Naive thymus-derived CD8-positive, alpha-beta T cell (primary cell): ENCODE data around the gene RABGAP1. TPM values are rescaled to one million over a fixed set of nuclear protein-coding genes. Genes with fewer than 3 reads are reported as not detected.

Experiments
- ATAC-seq, 2 donors: fragments of 150-1000 bp; cut with Tn5 transposase in 1 of 2; sonication (Bioruptor Pico), chemical (Tn5 transposase) in 1 of 2; 1 replicate in 1 of 2; 2 replicates in 1 of 2; pipeline ENCODE4 v1.10.0; 2021; ENCODE audit warnings: mild to moderate bottlenecking in 2 of 2, moderate library complexity in 2 of 2
- POLR2A ChIA-PET: fragments of 350-600 bp; sonication (Branson Sonifier 250); formaldehyde crosslinking; loops from one replicate; lab custom pipeline; 2021; ENCODE audit warnings: antibody characterized with exemption; lab: Charles Lee
- DNase-seq, 10 donors: peaks; one replicate each; pipeline versions ENCODE4 v3.0.0 to v3.0.0-alpha.2; 2020 to 2022
- H3K27ac Mint-ChIP-seq, 10 donors: one replicate each; pipeline ENCODE4 v1.8.0; 2020 to 2022; ENCODE audit warnings: mild to moderate bottlenecking in 10 of 10, mixed read lengths in 10 of 10, moderate library complexity in 4 of 10, inconsistent platforms in 1 of 10
- H3K27me3 Mint-ChIP-seq, 5 donors: one replicate each; pipeline ENCODE4 v1.8.0; 2021 to 2022; ENCODE audit warnings: mixed read lengths in 5 of 5
- H3K36me3 Mint-ChIP-seq, 3 donors: one replicate each; pipeline ENCODE4 v1.8.0; 2020 to 2022; ENCODE audit warnings: mixed read lengths in 3 of 3, mild to moderate bottlenecking in 2 of 3, inconsistent platforms in 1 of 3
- H3K4me1 Mint-ChIP-seq, 4 donors: one replicate each; pipeline ENCODE4 v1.8.0; 2021 to 2022; ENCODE audit warnings: mixed read lengths in 4 of 4
- H3K4me3 Mint-ChIP-seq, 10 donors: one replicate each; pipeline ENCODE4 v1.8.0; 2020 to 2022; ENCODE audit warnings: mild to moderate bottlenecking in 10 of 10, mixed read lengths in 10 of 10, moderate library complexity in 6 of 10, inconsistent platforms in 1 of 10
- H3K9me3 Mint-ChIP-seq, 9 donors: one replicate each; pipeline ENCODE4 v1.8.0; 2020 to 2022; ENCODE audit warnings: mixed read lengths in 9 of 9, mild to moderate bottlenecking in 3 of 9, inconsistent platforms in 1 of 9, moderate library complexity in 1 of 9
- polyA plus RNA-seq, 3 donors: library from polyadenylated mRNA; unstranded; fragments of 300-500 nt; fragmentation: Illumina TruSeq; gene quantifications; one replicate each; pipeline ENCODE4 v1.2.3, GENCODE V29; 2021
- total RNA-seq, 8 experiments: library from RNA in 2 of 8; stranded (reverse) in 2 of 8; gene quantifications; one replicate each; pipeline ENCODE4 v1.2.3 and lab custom pipeline; 2021 to 2026

RABGAP1 gene
- total and polyA plus RNA-seq, 5 experiments from 2014 or later: 21.9 to 43.5 (median 26.6) TPM

GRCh38 chr9:122946461-122947005, 5.7 kb downstream of the RABGAP1 start:
- POLR2A ChIA-PET: no interaction called here
- DNase-seq: no peak
- H3K27ac Mint-ChIP-seq: no peak overlapping the region
- H3K4me1 Mint-ChIP-seq: peaks cover 28 to 71% (median 59%) of the 10 kb centered on the region in 4 donors
- no peaks in the 10 kb centered on the region for H3K27me3 Mint-ChIP-seq
- no peak overlapping the region for H3K4me3 Mint-ChIP-seq
- no peak for ATAC-seq
- H3K36me3 Mint-ChIP-seq: peaks cover 0 to 20% (median 1%) of the 10 kb centered on the region in 3 donors
- H3K9me3 Mint-ChIP-seq: no peaks in the 10 kb centered on the region

- Mint-ChIP-seq H3K4me3 (no peak overlapping the region), H3K36me3 (peaks cover 0 to 20% (median 1%) of the 10 kb centered on the region in 3 donors), H3K4me1 (peaks cover 20 to 61% (median 48%) of the 10 kb centered on the region in 4 donors), H3K27me3 (no peaks in the 10 kb centered on the region), H3K9me3 (no peaks in the 10 kb centered on the region), H3K27ac (peak overlapping the region in 1 of 10 donors; percentile 15)
- DNase-seq (no peak), ATAC-seq (no peak)
- POLR2A ChIA-PET: interaction anchor here (0.6 kb wide), 1 partner anchor 101 kb away, joined by 4 read pairs; no protein-coding TSS in a partner anchor
Measured at GRCh38 chr9:122948313-122948712, 7.5 kb downstream of the RABGAP1 start.

GRCh38 chr9:122949696-122950095, 8.9 kb downstream of the RABGAP1 start:
- peaks cover 0 to 20% (median 1%) of the 10 kb centered on the region in 3 donors for H3K36me3 Mint-ChIP-seq
- no peak overlapping the region for H3K27ac Mint-ChIP-seq
- POLR2A ChIA-PET: no interaction called here
- ATAC-seq: no peak
- no peak for DNase-seq
- H3K9me3 Mint-ChIP-seq: no peaks in the 10 kb centered on the region
- H3K4me3 Mint-ChIP-seq: no peak overlapping the region
- no peaks in the 10 kb centered on the region for H3K27me3 Mint-ChIP-seq
- H3K4me1 Mint-ChIP-seq: peaks cover 23 to 58% (median 53%) of the 10 kb centered on the region in 4 donors

- peaks cover 27 to 61% (median 54%) of the 10 kb centered on the region in 4 donors for H3K4me1 Mint-ChIP-seq
- POLR2A ChIA-PET: no interaction called here
- peaks cover 0 to 15% (median 1%) of the 10 kb centered on the region in 3 donors for H3K36me3 Mint-ChIP-seq
- no peak for ATAC-seq
- no peak overlapping the region for H3K4me3 Mint-ChIP-seq
- H3K9me3 Mint-ChIP-seq: no peaks in the 10 kb centered on the region
- no peak for DNase-seq
- peak overlapping the region in 1 of 10 donors; percentile 48 for H3K27ac Mint-ChIP-seq
- no peaks in the 10 kb centered on the region for H3K27me3 Mint-ChIP-seq
Measured at GRCh38 chr9:122950263-122950662, 9.4 kb downstream of the RABGAP1 start.

- Mint-ChIP-seq H3K27me3 (no peaks in the 10 kb centered on the region), H3K4me3 (no peak overlapping the region), H3K27ac (peak overlapping the region in 1 of 10 donors; percentile 2), H3K4me1 (peaks cover 27 to 62% (median 50%) of the 10 kb centered on the region in 4 donors), H3K9me3 (no peaks in the 10 kb centered on the region), H3K36me3 (peaks cover 0 to 9% (median 1%) of the 10 kb centered on the region in 3 donors)
- no peak for ATAC-seq
- POLR2A ChIA-PET: interaction anchor here (0.6 to 1.2 kb wide), 2 partner anchors 11 to 26 kb away, joined by 3 read pairs; no protein-coding TSS in a partner anchor
- DNase-seq: no peak
Measured at GRCh38 chr9:122951056-122951455, 10.2 kb downstream of the RABGAP1 start.

- peaks cover 17 to 43% (median 27%) of the 10 kb centered on the region in 4 donors for H3K4me1 Mint-ChIP-seq
- no peak overlapping the region for H3K27ac Mint-ChIP-seq
- H3K36me3 Mint-ChIP-seq: peaks cover 3 to 22% (median 4%) of the 10 kb centered on the region in 3 donors
- H3K9me3 Mint-ChIP-seq: no peaks in the 10 kb centered on the region
- ATAC-seq (no peak), DNase-seq (no peak)
- no peak overlapping the region for H3K4me3 Mint-ChIP-seq
- no peaks in the 10 kb centered on the region for H3K27me3 Mint-ChIP-seq
- POLR2A ChIA-PET: no interaction called here
Measured at GRCh38 chr9:122954253-122954691, 13.5 kb downstream of the RABGAP1 start.

GRCh38 chr9:122955961-122956360, 15.1 kb downstream of the RABGAP1 start:
- peaks cover 10 to 35% (median 17%) of the 10 kb centered on the region in 3 donors for H3K36me3 Mint-ChIP-seq
- DNase-seq: no peak
- peaks cover 0 to 4% (median 0%) of the 10 kb centered on the region in 9 donors for H3K9me3 Mint-ChIP-seq
- H3K27me3 Mint-ChIP-seq: no peaks in the 10 kb centered on the region
- H3K27ac Mint-ChIP-seq: no peak overlapping the region
- no peak for ATAC-seq
- no peak overlapping the region for H3K4me3 Mint-ChIP-seq
- peaks cover 9 to 27% (median 16%) of the 10 kb centered on the region in 4 donors for H3K4me1 Mint-ChIP-seq
- POLR2A ChIA-PET: no interaction called here

GRCh38 chr9:122961139-122961538, 20.3 kb downstream of the RABGAP1 start:
- Mint-ChIP-seq H3K27ac (no peak overlapping the region), H3K36me3 (peaks cover 10 to 67% (median 40%) of the 10 kb centered on the region in 3 donors), H3K4me3 (no peak overlapping the region), H3K4me1 (peaks cover 0 to 6% (median 0%) of the 10 kb centered on the region in 4 donors), H3K9me3 (peaks cover 0 to 5% (median 0%) of the 10 kb centered on the region in 9 donors), H3K27me3 (no peaks in the 10 kb centered on the region)
- no peak for ATAC-seq
- DNase-seq: no peak
- POLR2A ChIA-PET: no interaction called here

GRCh38 chr9:122975196-122975595, 34.4 kb downstream of the RABGAP1 start:
- no peak for ATAC-seq
- POLR2A ChIA-PET: no interaction called here
- peaks cover 4 to 39% (median 10%) of the 10 kb centered on the region in 3 donors for H3K36me3 Mint-ChIP-seq
- H3K4me1 Mint-ChIP-seq: peaks cover 0 to 11% (median 3%) of the 10 kb centered on the region in 4 donors
- no peak for DNase-seq
- no peaks in the 10 kb centered on the region for H3K9me3 Mint-ChIP-seq
- H3K27me3 Mint-ChIP-seq: no peaks in the 10 kb centered on the region
- H3K4me3 Mint-ChIP-seq: no peak overlapping the region
- no peak overlapping the region for H3K27ac Mint-ChIP-seq

- Mint-ChIP-seq H3K4me1 (peaks cover 0 to 9% (median 4%) of the 10 kb centered on the region in 4 donors), H3K27ac (no peak overlapping the region), H3K9me3 (no peaks in the 10 kb centered on the region), H3K36me3 (peaks cover 0 to 17% (median 3%) of the 10 kb centered on the region in 3 donors), H3K4me3 (no peak overlapping the region), H3K27me3 (no peaks in the 10 kb centered on the region)
- DNase-seq: no peak
- no peak for ATAC-seq
- POLR2A ChIA-PET: no interaction called here
Measured at GRCh38 chr9:122978601-122979000, 37.8 kb downstream of the RABGAP1 start.

- no peaks in the 10 kb centered on the region for H3K9me3 Mint-ChIP-seq
- POLR2A ChIA-PET: no interaction called here
- peaks cover 0 to 3% (median 0%) of the 10 kb centered on the region in 4 donors for H3K4me1 Mint-ChIP-seq
- no peak overlapping the region for H3K4me3 Mint-ChIP-seq
- H3K27ac Mint-ChIP-seq: no peak overlapping the region
- no peaks in the 10 kb centered on the region for H3K27me3 Mint-ChIP-seq
- peaks cover 0 to 45% (median 0%) of the 10 kb centered on the region in 3 donors for H3K36me3 Mint-ChIP-seq
- no peak for DNase-seq
- no peak for ATAC-seq
Measured at GRCh38 chr9:122986010-122986409, 45.2 kb downstream of the RABGAP1 start.

GRCh38 chr9:122988141-122988540, 47.3 kb downstream of the RABGAP1 start:
- POLR2A ChIA-PET: no interaction called here
- ATAC-seq (no peak), DNase-seq (no peak)
- peaks cover 0 to 48% (median 0%) of the 10 kb centered on the region in 3 donors for H3K36me3 Mint-ChIP-seq
- H3K9me3 Mint-ChIP-seq: no peaks in the 10 kb centered on the region
- H3K4me1 Mint-ChIP-seq: peaks cover 0 to 7% (median 0%) of the 10 kb centered on the region in 4 donors
- H3K27me3 Mint-ChIP-seq: no peaks in the 10 kb centered on the region
- H3K27ac Mint-ChIP-seq: peak overlapping the region in 3 of 10 donors; percentile 6 to 58 (median 8)
- no peak overlapping the region for H3K4me3 Mint-ChIP-seq

GRCh38 chr9:122988920-122989621, 48.3 kb downstream of the RABGAP1 start:
- Mint-ChIP-seq H3K4me3 (no peak overlapping the region), H3K9me3 (no peaks in the 10 kb centered on the region), H3K27ac (peak overlapping the region in 6 of 10 donors; percentile 17 to 76 (median 42)), H3K4me1 (peaks cover 0 to 7% (median 0%) of the 10 kb centered on the region in 4 donors), H3K27me3 (no peaks in the 10 kb centered on the region), H3K36me3 (peaks cover 0 to 48% (median 0%) of the 10 kb centered on the region in 3 donors)
- ATAC-seq (no peak), DNase-seq (no peak)
- POLR2A ChIA-PET: interaction anchor here (0.6 kb wide), 1 partner anchor 14 kb away, joined by 3 read pairs; no protein-coding TSS in a partner anchor
